ENCODE results near the gene SLC35F3.

SLC35F3 gene

GRCh38 chr1:233990486-233990885 lies 86.0 kb downstream of the SLC35F3 start:
- Histone ChIP-seq H3K4me3 (ENCODE audit: low read length) (no peak overlapping the region), H3K79me2 (ENCODE audit: control insufficient read depth, low read length) (no peaks in the 10 kb centered on the region), H3K9me2 (replicated peaks; ENCODE audit: control insufficient read depth, low read length) (no peaks in the 10 kb centered on the region), H3K36me3 (ENCODE audit: control insufficient read depth, low read length) (no peaks in the 10 kb centered on the region), H3K27me3 (ENCODE audit: control insufficient read depth, low read length) (no peaks in the 10 kb centered on the region), H3K4me1 (ENCODE audit: control insufficient read depth, low read length) (no peaks in the 10 kb centered on the region), H4K20me1 (ENCODE audit: control insufficient read depth, insufficient read depth, low read depth, low read length) (no peaks in the 10 kb centered on the region), H3K9me3 (ENCODE audit: control insufficient read depth, insufficient read depth, low read length) (no peaks in the 10 kb centered on the region), H3K4me2 (ENCODE audit: low read length) (no peak overlapping the region), H3F3A (ENCODE audit: control insufficient read depth, insufficient read depth) (no peaks in the 10 kb centered on the region), H3K27ac (ENCODE audit: low read depth, low read length) (no peak overlapping the region)
- no peak for TF ChIP-seq EZH2phosphoT487 (IDR thresholded peaks at IDR 0.05; ENCODE audit: borderline replicate concordance, low read length)
- no peak for TF ChIP-seq CTCF (IDR thresholded peaks at IDR 0.05; ENCODE audit: low read depth, low read length, poor library complexity, severe bottlenecking)

- Histone ChIP-seq H3K79me2 (ENCODE audit: control insufficient read depth, low read length) (no peaks in the 10 kb centered on the region), H3K4me2 (ENCODE audit: low read length) (no peak overlapping the region), H3F3A (ENCODE audit: control insufficient read depth, insufficient read depth) (no peaks in the 10 kb centered on the region), H3K27me3 (ENCODE audit: control insufficient read depth, low read length) (no peaks in the 10 kb centered on the region), H3K9me2 (replicated peaks; ENCODE audit: control insufficient read depth, low read length) (no peaks in the 10 kb centered on the region), H3K9me3 (ENCODE audit: control insufficient read depth, insufficient read depth, low read length) (no peaks in the 10 kb centered on the region), H3K27ac (ENCODE audit: low read depth, low read length) (no peak overlapping the region), H3K4me1 (ENCODE audit: control insufficient read depth, low read length) (no peaks in the 10 kb centered on the region), H3K4me3 (ENCODE audit: low read length) (no peak overlapping the region), H4K20me1 (ENCODE audit: control insufficient read depth, insufficient read depth, low read depth, low read length) (no peaks in the 10 kb centered on the region), H3K36me3 (ENCODE audit: control insufficient read depth, low read length) (no peaks in the 10 kb centered on the region)
- no peak for TF ChIP-seq EZH2phosphoT487 (IDR thresholded peaks at IDR 0.05; ENCODE audit: borderline replicate concordance, low read length)
- TF ChIP-seq CTCF (IDR thresholded peaks at IDR 0.05; ENCODE audit: low read depth, low read length, poor library complexity, severe bottlenecking), result no peak
Observed at GRCh38 chr1:233993651-233994050, 89.2 kb downstream of the SLC35F3 start.

GRCh38 chr1:233994112-233994511 lies 89.6 kb downstream of the SLC35F3 start:
- H3K36me3 ChIP-seq (ENCODE audit: control insufficient read depth, low read length), result no peaks in the 10 kb centered on the region
- no peaks in the 10 kb centered on the region for H3K9me3 ChIP-seq (ENCODE audit: control insufficient read depth, insufficient read depth, low read length)
- no peak overlapping the region for H3K27ac ChIP-seq (ENCODE audit: low read depth, low read length)
- no peaks in the 10 kb centered on the region for H4K20me1 ChIP-seq (ENCODE audit: control insufficient read depth, insufficient read depth, low read depth, low read length)
- TF ChIP-seq CTCF (IDR thresholded peaks at IDR 0.05; ENCODE audit: low read depth, low read length, poor library complexity, severe bottlenecking), result no peak
- TF ChIP-seq EZH2phosphoT487 (IDR thresholded peaks at IDR 0.05; ENCODE audit: borderline replicate concordance, low read length), result no peak
- H3K4me1 ChIP-seq (ENCODE audit: control insufficient read depth, low read length), result no peaks in the 10 kb centered on the region
- H3F3A ChIP-seq (ENCODE audit: control insufficient read depth, insufficient read depth), result no peaks in the 10 kb centered on the region
- H3K27me3 ChIP-seq (ENCODE audit: control insufficient read depth, low read length), result no peaks in the 10 kb centered on the region
- no peak overlapping the region for H3K4me2 ChIP-seq (ENCODE audit: low read length)
- no peaks in the 10 kb centered on the region for H3K9me2 ChIP-seq (replicated peaks; ENCODE audit: control insufficient read depth, low read length)
- no peak overlapping the region for H3K4me3 ChIP-seq (ENCODE audit: low read length)
- no peaks in the 10 kb centered on the region for H3K79me2 ChIP-seq (ENCODE audit: control insufficient read depth, low read length)

GRCh38 chr1:233998456-233998855 lies 94.0 kb downstream of the SLC35F3 start:
- no peaks in the 10 kb centered on the region for H3K27me3 ChIP-seq (ENCODE audit: control insufficient read depth, low read length)
- no peaks in the 10 kb centered on the region for H3F3A ChIP-seq (ENCODE audit: control insufficient read depth, insufficient read depth)
- H3K9me2 ChIP-seq (replicated peaks; ENCODE audit: control insufficient read depth, low read length), result no peaks in the 10 kb centered on the region
- H3K4me2 ChIP-seq (ENCODE audit: low read length), result no peak overlapping the region
- H3K4me3 ChIP-seq (ENCODE audit: low read length), result no peak overlapping the region
- no peak for TF ChIP-seq CTCF (IDR thresholded peaks at IDR 0.05; ENCODE audit: low read depth, low read length, poor library complexity, severe bottlenecking)
- TF ChIP-seq EZH2phosphoT487 (IDR thresholded peaks at IDR 0.05; ENCODE audit: borderline replicate concordance, low read length), result no peak
- H3K36me3 ChIP-seq (ENCODE audit: control insufficient read depth, low read length), result no peaks in the 10 kb centered on the region
- no peaks in the 10 kb centered on the region for H4K20me1 ChIP-seq (ENCODE audit: control insufficient read depth, insufficient read depth, low read depth, low read length)
- no peak overlapping the region for H3K27ac ChIP-seq (ENCODE audit: low read depth, low read length)
- H3K4me1 ChIP-seq (ENCODE audit: control insufficient read depth, low read length), result no peaks in the 10 kb centered on the region
- no peaks in the 10 kb centered on the region for H3K79me2 ChIP-seq (ENCODE audit: control insufficient read depth, low read length)
- no peaks in the 10 kb centered on the region for H3K9me3 ChIP-seq (ENCODE audit: control insufficient read depth, insufficient read depth, low read length)
